HFF-Myc (cell line): ENCODE measurements around the gene TTC39C.
A peak's percentile ranks its signal among the peaks of the same experiment; 100 is the strongest.

ENCODE experiments used
- DNase-seq: peaks from one replicate; pipeline ENCODE4 v3.0.0-alpha.2; 2011; ENCODE audit warnings: low read depth; ENCODE audit errors: extremely low read depth
- H3K4me3 ChIP-seq: replicated peaks from 2 replicates; pipeline ENCODE4 v1.5.1; 2011; ENCODE audit warnings: low read depth, mild to moderate bottlenecking, control low read depth, low read length
- TF ChIP-seq, protein P1 (sequence below): IDR thresholded peaks from 2 replicates; pipeline ENCODE4 v1.5.1; 2012; ENCODE audit warnings: mild to moderate bottlenecking, low read depth, low read length, control low read depth; ENCODE audit errors: missing control alignments

The TTC39C gene

DNA sequence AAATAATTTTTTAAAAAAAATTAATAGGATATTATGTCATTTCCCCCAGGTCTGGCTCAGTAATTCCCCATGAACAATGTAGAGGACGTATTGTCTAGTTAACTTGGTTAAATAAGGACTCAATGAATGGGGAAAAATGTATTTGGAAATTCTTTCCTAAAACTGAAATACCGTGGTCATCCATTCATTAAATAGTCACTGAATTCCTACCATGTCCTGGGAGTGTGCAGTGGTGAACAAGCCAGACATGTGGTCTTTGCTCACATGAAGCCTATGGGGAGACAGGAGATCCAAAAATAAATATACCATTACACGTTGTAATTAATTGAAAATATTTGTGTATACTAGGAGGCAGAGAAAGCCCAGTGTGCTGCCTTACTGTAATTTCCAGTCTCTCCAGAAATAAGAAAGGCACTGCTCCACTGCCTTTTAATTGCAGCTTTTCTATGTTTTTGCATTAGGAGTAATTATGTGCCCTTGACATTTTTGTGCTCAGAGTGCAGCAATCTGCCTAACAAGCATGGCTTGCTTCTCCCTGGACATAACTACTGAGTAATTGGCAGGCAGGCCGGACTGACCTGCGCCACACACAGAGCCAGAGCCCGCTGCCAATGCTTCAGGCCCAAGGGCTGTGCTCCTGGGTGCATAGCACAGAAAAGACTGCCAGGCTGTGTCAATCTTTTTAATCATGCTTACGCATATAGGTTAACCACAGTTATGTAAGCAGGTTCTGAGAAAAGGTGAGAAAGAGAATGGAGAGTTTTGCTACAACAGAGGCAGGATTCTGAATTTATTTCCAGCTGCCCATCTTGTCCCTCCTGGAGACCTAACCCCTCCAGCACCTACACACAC, 22.2 kb upstream of the TTC39C start:
- no peak for DNase-seq
- no peak overlapping the region for H3K4me3 ChIP-seq
- TF ChIP-seq, protein P1, sequence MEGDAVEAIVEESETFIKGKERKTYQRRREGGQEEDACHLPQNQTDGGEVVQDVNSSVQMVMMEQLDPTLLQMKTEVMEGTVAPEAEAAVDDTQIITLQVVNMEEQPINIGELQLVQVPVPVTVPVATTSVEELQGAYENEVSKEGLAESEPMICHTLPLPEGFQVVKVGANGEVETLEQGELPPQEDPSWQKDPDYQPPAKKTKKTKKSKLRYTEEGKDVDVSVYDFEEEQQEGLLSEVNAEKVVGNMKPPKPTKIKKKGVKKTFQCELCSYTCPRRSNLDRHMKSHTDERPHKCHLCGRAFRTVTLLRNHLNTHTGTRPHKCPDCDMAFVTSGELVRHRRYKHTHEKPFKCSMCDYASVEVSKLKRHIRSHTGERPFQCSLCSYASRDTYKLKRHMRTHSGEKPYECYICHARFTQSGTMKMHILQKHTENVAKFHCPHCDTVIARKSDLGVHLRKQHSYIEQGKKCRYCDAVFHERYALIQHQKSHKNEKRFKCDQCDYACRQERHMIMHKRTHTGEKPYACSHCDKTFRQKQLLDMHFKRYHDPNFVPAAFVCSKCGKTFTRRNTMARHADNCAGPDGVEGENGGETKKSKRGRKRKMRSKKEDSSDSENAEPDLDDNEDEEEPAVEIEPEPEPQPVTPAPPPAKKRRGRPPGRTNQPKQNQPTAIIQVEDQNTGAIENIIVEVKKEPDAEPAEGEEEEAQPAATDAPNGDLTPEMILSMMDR, result no peak

DNA sequence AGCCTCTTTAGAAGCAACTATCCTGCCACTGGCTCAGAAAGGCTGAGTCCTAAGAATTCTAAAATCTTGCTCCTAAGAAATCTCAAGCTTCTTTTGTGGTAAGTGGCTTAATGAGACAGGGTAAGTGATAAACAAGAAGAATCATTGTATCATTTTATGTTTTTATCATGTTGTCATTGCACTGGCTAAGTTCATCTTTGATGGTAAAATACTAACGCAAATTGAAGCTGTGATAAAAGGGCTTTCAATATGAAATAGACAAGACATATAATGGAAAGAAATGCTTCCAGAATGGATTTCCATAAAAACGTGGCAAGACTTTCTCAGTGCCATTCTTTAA, 21.6 kb upstream of the TTC39C start:
- TF ChIP-seq, protein P1, result no peak
- H3K4me3 ChIP-seq, result no peak overlapping the region
- no peak for DNase-seq

DNA sequence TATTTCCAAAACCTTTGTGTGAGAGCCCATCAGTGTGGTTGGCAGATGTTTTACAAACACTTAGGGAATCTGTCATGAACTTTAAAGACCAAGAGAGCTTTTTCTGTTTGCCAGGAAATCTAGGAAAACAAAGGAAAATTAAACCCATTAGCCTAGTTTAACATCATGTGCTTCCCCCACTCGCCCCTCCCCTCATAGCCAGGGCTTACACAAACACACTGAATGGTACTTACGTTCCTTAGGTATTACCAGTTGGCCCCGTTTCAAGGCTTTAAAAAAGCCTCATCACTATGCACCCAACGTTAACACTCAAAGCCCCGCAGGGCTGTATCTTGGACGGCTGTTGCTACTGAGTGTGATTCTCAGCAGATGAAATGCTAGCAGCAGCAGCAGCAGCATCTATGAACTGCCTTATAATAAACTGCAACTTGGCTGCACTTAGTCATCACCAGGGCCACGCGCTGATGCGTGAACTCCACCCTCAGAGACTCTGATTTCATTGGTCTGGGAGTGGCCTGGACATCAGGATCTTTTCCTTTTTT, 20.1 kb upstream of the TTC39C start:
- TF ChIP-seq, protein P1, result no peak
- H3K4me3 ChIP-seq, result peak overlapping the region; percentile 28

DNA sequence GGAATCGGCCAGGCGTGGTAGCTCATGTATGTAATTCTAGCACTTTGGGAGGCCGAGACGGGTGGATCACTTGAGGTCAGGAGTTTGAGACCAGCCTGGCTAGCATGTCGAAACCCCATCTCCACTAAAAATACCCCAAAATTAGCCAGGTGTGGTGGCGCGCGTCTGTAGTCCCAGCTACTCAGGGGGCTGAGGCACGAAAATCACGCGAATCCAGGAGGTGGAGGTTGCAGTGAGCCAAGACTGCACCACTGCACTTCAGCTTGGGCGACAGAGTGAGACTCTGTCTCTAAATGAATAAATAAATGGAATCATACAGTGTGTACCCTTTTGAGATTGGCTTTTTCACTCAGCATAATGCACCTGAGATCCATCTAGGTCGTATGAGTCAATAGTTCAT, 19.4 kb upstream of the TTC39C start:
- TF ChIP-seq, protein P1, result no peak
- no peak for DNase-seq
- no peak overlapping the region for H3K4me3 ChIP-seq

More for the DNA sequence above, 20.1 kb upstream of the TTC39C start:
- DNase-seq, result peak; percentile 90

DNA sequence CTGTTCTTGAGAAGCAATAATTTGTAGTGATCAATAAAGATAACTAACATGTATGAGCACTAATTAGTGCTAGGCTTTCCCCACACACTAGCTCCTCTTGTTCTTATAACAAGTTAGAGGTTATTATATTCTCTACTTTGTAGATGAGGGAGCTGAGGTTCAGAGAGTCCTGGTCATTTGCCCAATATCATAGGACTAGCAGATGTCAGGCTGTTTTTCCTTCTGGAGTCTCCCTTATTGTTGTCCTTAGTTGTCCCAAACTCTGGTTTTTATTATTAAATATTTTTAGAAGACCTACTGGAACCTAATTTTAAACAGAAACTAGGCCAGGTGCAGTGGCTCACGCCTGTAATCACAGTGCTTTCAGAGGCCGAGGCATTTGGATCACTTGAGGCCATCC, 16.5 kb upstream of the TTC39C start:
- DNase-seq, result no peak
- H3K4me3 ChIP-seq, result no peak overlapping the region
- TF ChIP-seq, protein P1, result no peak

DNA sequence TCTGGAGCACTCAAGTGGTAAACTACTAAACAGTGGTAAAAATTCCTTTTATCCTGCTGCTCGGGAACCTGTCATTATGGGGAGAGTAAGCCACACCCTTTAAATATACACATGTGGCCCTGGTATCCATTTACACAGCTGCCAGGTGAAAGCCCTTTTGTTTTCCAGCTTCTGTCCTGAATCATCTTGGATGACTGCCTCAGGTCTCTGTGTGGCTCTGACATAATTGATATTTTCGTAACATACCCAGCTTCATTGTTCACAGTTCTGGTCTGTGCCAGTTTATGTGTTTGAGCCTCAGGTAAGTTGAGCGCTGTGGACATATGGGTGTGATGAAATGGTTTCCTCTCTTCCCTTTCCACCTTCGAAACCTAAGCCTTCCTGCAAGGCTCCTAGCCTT, 15.7 kb upstream of the TTC39C start:
- no peak overlapping the region for H3K4me3 ChIP-seq
- DNase-seq, result no peak
- TF ChIP-seq, protein P1, result no peak
